Fibroblast of lung (primary cell): ENCODE data around the gene DGLUCY.

Source experiments
- CTCF ChIP-seq, 2 donors: IDR thresholded peaks in 1 of 2; conservative IDR thresholded peaks in 1 of 2; 1 replicate in 1 of 2; 2 replicates in 1 of 2; pipeline ENCODE4 v1.5.1; 2011 to 2012; ENCODE audit warnings: low read length in 2 of 2, control low read depth in 1 of 2, inconsistent platforms in 1 of 2, low read depth in 1 of 2, mild to moderate bottlenecking in 1 of 2
- EZH2 ChIP-seq: IDR thresholded peaks from 2 replicates; pipeline ENCODE4 v1.5.1; 2012; ENCODE audit warnings: low read length, control low read depth, mild to moderate bottlenecking; ENCODE audit errors: missing control alignments

GRCh38 chr14:91177073-91178034, 63.5 kb downstream of the DGLUCY start:
- TF ChIP-seq CTCF (conservative IDR thresholded peaks at IDR 0.05 in 1 of 2, IDR thresholded peaks at IDR 0.05 in 1 of 2; ENCODE audit: low read depth in 1 of 2, low read length in 2 of 2) (peak; percentile 76 to 81), EZH2 (no peak)
